BLaER1 treated with 17β-estradiol and CSF1 and Interleukin-3, amounts not matched to agents 10 nM and 100 nM (cell line): ENCODE data around the gene RUSF1.
"Not testable (repeated sequence)": the region's sequence is repeated elsewhere in the genome, so short reads cannot be mapped to it uniquely, and the experiment has no call there.

ENCODE experiments used
- H3K27ac ChIP-seq, 11 experiments: shearing (Covaris generic); formaldehyde crosslinking; 2 replicates each; pipeline ENCODE4 v1.8.1; 2022
- H3K27me3 ChIP-seq, 11 experiments: shearing (Covaris generic); formaldehyde crosslinking; 2 replicates each; pipeline ENCODE4 v1.8.1; 2022
- H3K36me3 ChIP-seq, 11 experiments: shearing (Covaris generic); formaldehyde crosslinking; 2 replicates each; pipeline ENCODE4 v1.8.1; 2022
- H3K4me1 ChIP-seq, 10 experiments: shearing (Covaris generic); formaldehyde crosslinking; 2 replicates each; pipeline ENCODE4 v1.8.1; 2022
- H3K4me2 ChIP-seq, 11 experiments: shearing (Covaris generic); formaldehyde crosslinking; 2 replicates each; pipeline ENCODE4 v1.8.1; 2022
- H3K4me3 ChIP-seq, 10 experiments: shearing (Covaris generic); formaldehyde crosslinking; 2 replicates each; pipeline ENCODE4 v1.8.1; 2022
- H3K9ac ChIP-seq, 11 experiments: shearing (Covaris generic); formaldehyde crosslinking; 2 replicates each; pipeline ENCODE4 v1.8.1; 2022
- H3K9me3 ChIP-seq, 11 experiments: shearing (Covaris generic); formaldehyde crosslinking; replicated peaks in 1 of 11; 2 replicates each; pipeline ENCODE4 v1.8.1; 2022
- H4K20me1 ChIP-seq, 11 experiments: shearing (Covaris generic); formaldehyde crosslinking; 2 replicates each; pipeline ENCODE4 v1.8.1; 2022
- Cebpa-rat ChIP-seq, 11 experiments: shearing (Covaris generic); IDR thresholded peaks; 2 replicates each; pipeline ENCODE4 v1.8.1; 2022

The RUSF1 gene

DNA sequence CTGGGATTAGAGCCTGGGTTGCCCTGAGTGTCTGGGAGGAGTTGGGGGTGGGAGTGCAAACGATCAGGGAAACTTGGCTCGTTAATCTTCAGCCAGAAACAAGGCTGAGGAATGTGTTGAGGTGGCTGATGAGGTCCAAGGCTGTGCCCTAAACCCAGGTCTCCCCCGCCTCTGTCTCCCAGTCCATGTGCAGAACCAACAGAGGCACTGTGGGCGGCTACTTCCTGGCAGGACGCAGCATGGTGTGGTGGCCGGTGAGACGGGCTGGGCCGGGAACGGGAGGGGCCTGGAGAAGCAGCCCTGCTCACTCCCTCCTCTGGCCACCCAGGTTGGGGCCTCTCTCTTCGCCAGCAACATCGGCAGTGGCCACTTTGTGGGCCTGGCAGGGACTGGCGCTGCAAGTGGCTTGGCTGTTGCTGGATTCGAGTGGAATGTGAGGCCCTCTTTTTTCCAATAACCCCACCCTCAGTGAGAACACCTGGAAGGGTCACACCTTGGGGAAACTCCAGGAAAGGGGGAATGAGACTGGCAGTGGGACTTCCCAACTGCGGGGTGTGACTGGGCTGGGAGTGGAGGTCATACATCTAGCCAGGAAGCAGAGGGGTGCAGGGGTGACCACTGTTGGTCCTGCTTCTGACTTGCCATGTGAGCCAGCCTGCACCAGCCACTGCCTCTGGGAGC lies 23.6 kb downstream of the RUSF1 start:
- no peak for TF ChIP-seq Cebpa-rat (IDR thresholded peaks at IDR 0.05)
- Histone ChIP-seq H3K4me1 (peaks cover 27 to 51% (median 39%) of the 10 kb centered on the region in 10 experiments), H3K4me3 (no peak overlapping the region), H3K4me2 (peak overlapping the region in 9 of 11 experiments; percentile 1 to 59 (median 24); a peak in 10 of 22 replicates), H3K9me3 (no peaks in the 10 kb centered on the region), H3K27me3 (peaks cover 0 to 23% (median 8%) of the 10 kb centered on the region in 11 experiments; a peak in 11 of 22 replicates), H3K36me3 (peaks cover 0 to 9% (median under 1%) of the 10 kb centered on the region in 11 experiments; a peak in 7 of 22 replicates), H4K20me1 (peaks cover 0 to 26% (median 5%) of the 10 kb centered on the region in 11 experiments; a peak in 8 of 22 replicates), H3K9ac (no peak overlapping the region), H3K27ac (no peak overlapping the region)

GRCh38 chr16:31484048-31484447 lies 24.1 kb downstream of the RUSF1 start:
- not testable (repeated sequence) for H3K27ac ChIP-seq, H3K9me3 ChIP-seq, H3K9ac ChIP-seq, H3K36me3 ChIP-seq, H3K4me3 ChIP-seq
- peak overlapping the region in 2 of 11 experiments; percentile 50; a peak in 2 of 22 replicates for H3K4me2 ChIP-seq
- H4K20me1 ChIP-seq = peaks cover 0 to 20% (median 2%) of the 10 kb centered on the region in 11 experiments; a peak in 8 of 22 replicates
- H3K27me3 ChIP-seq = peaks cover 0 to 23% (median 8%) of the 10 kb centered on the region in 11 experiments; a peak in 11 of 22 replicates
- H3K4me1 ChIP-seq = peaks cover 27 to 53% (median 39%) of the 10 kb centered on the region in 10 experiments

DNA sequence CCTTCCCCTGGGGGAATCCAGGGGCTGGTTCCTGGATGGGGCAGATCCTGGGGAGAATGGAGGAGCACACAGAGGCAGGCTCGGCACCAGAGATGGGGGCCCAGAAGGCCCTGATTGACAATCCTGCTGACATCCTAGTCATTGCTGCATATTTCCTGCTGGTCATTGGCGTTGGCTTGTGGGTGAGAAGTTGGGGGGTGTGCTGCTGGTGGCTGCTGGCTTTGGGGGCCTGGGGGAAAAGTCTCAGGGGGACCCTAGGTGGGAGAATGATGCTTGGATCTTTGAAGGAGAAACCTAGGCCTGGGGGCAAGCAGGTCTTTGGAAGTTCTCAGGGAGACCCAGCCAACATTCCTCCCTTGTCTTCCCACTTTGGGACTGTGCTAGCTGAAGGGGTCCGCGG lies 25.1 kb downstream of the RUSF1 start, which contains the start of gene SLC5A2:
TSS of gene SLC5A2 (plus strand) at position 43 of the 400 bp plus-strand sequence. CDS start at position 57, 14 bp downstream.
- TF ChIP-seq Cebpa-rat (IDR thresholded peaks at IDR 0.05) = no peak
- Histone ChIP-seq H3K4me1 (peaks cover 23 to 56% (median 36%) of the 10 kb centered on the region in 10 experiments), H3K4me3 (no peak within 1 kb of the TSS), H3K9ac (no peak within 1 kb of the TSS), H3K4me2 (no peak within 1 kb of the TSS), H3K27me3 (peaks cover 0 to 23% (median 8%) of the 10 kb centered on the region in 11 experiments; a peak in 11 of 22 replicates), H3K27ac (no peak within 1 kb of the TSS), H4K20me1 (peaks cover 0 to 10% (median 0%) of the 10 kb centered on the region in 11 experiments; a peak in 5 of 22 replicates), H3K9me3 (no peaks in the 10 kb centered on the region), H3K36me3 (no peaks in the 10 kb centered on the region)

DNA sequence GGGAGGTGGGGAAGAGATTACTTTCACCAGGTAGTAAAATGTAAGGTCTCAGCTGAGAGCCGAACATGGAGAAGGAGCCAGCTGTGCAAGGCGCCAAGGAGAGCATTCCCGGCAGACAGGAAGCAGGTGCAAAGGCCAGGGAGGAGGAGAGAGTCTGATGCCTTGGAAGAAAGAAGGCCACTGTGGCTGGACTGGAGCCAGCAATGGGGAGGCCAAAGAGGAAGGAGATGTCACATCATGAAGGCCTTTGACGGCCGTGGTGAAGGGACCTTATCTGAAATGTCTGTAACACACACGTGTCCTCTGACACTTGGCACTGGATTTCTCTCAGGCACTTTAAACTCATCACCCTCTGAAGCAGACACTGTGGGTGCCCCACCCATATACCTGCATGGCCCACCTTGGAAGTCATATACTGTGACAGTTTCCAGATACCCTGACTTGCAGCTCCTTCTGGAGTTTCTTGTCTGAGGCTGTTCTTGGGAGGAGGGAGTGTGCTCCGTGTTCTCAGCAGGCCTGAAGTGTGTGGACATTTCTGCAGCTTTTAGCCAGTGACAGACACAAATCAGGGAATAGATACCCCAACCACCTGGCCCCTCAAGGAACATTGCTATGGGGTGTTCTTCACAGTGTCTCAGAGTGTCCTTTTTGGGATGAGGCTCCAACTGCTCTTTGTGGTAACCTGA lies 27.2 kb downstream of the RUSF1 start:
- TF ChIP-seq Cebpa-rat (IDR thresholded peaks at IDR 0.05) = no peak

DNA sequence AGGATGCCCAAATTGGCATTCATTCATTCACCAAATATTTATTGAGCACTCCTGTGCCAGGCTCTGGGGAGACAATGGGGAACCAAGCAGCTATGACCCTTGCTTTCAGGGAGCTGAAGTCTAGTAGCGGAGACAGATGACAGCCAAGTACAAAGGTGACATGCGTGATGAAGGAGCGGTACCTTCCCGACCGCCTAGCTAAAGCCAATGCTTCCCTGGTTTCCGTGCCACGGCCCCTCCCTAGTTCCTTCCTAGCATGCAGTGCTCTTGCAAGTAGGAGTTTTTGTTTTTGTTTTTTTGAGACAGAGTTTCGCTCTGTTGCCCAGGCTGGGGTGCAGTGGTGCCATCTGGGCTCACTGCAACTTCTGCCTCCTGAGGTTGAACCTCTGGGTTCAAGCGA lies 28.4 kb downstream of the RUSF1 start:
- no peak for TF ChIP-seq Cebpa-rat (IDR thresholded peaks at IDR 0.05)
- Histone ChIP-seq H3K27me3 (no peaks in the 10 kb centered on the region), H3K27ac (no peak overlapping the region), H3K36me3 (peaks cover 0 to 3% (median 0%) of the 10 kb centered on the region in 11 experiments; a peak in 4 of 22 replicates), H3K4me3 (no peak overlapping the region), H3K9me3 (no peaks in the 10 kb centered on the region), H3K4me2 (no peak overlapping the region), H3K4me1 (peaks cover 31 to 48% (median 41%) of the 10 kb centered on the region in 10 experiments), H3K9ac (no peak overlapping the region), H4K20me1 (peaks cover 0 to 4% (median 0%) of the 10 kb centered on the region in 11 experiments; a peak in 1 of 22 replicates)

More for the DNA sequence above, 27.2 kb downstream of the RUSF1 start:
- no peak overlapping the region for H3K4me3 ChIP-seq
- H3K4me2 ChIP-seq = peak overlapping the region; percentile 13 to 52 (median 25); a peak in 19 of 22 replicates
- no peaks in the 10 kb centered on the region for H3K9me3 ChIP-seq
- H3K27ac ChIP-seq = no peak overlapping the region
- peaks cover 25 to 52% (median 38%) of the 10 kb centered on the region in 10 experiments for H3K4me1 ChIP-seq
- H3K36me3 ChIP-seq = no peaks in the 10 kb centered on the region
- H3K27me3 ChIP-seq = peaks cover 0 to 5% (median 0%) of the 10 kb centered on the region in 11 experiments; a peak in 3 of 22 replicates
- peaks cover 0 to 9% (median 0%) of the 10 kb centered on the region in 11 experiments; a peak in 2 of 22 replicates for H4K20me1 ChIP-seq
- H3K9ac ChIP-seq = no peak overlapping the region

DNA sequence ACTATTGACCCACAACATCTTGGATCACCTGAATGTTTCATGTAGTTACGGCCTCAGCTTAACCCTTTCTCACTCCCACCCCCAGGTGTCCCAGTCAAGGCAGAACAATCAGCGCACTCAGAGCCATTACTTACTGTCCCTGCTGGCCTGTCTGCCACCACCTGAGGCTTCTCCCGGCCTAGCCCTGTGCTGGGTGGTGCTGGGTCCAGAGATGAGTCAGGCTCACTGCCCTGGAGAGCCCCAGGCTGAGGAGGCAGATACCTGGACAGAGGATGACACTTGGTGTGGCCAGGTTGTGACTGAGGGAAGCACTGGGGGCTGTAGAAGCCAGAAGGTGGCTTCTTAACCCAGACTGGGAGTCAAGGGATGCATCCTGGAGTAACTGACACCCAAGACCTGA lies 29.2 kb downstream of the RUSF1 start:
- Histone ChIP-seq H4K20me1 (no peaks in the 10 kb centered on the region), H3K9me3 (no peaks in the 10 kb centered on the region), H3K4me3 (no peak overlapping the region), H3K27me3 (no peaks in the 10 kb centered on the region), H3K4me2 (no peak overlapping the region; a peak in 1 of 22 replicates), H3K36me3 (peaks cover 0 to 10% (median 0%) of the 10 kb centered on the region in 11 experiments; a peak in 4 of 22 replicates), H3K4me1 (peaks cover 31 to 50% (median 43%) of the 10 kb centered on the region in 10 experiments), H3K27ac (no peak overlapping the region), H3K9ac (no peak overlapping the region)
- no peak for TF ChIP-seq Cebpa-rat (IDR thresholded peaks at IDR 0.05)

GRCh38 chr16:31477220-31478216 lies 30.7 kb downstream of the RUSF1 start:
- Histone ChIP-seq H3K4me3 (peak overlapping the region; percentile 54 to 72 (median 66)), H3K4me1 (peaks cover 42 to 63% (median 54%) of the 10 kb centered on the region in 10 experiments), H3K9me3 (no peaks in the 10 kb centered on the region), H3K36me3 (peaks cover 0 to 11% (median 0%) of the 10 kb centered on the region in 11 experiments; a peak in 4 of 22 replicates), H3K9ac (peak overlapping the region; percentile 65 to 81 (median 78); a peak in 21 of 22 replicates), H3K4me2 (peak overlapping the region; percentile 87 to 100 (median 95)), H3K27me3 (no peaks in the 10 kb centered on the region), H4K20me1 (no peaks in the 10 kb centered on the region), H3K27ac (peak overlapping the region; percentile 43 to 78 (median 72); a peak in 19 of 22 replicates)
- no peak for TF ChIP-seq Cebpa-rat (IDR thresholded peaks at IDR 0.05)
